Activated CD4-positive, alpha-beta T cell treated with anti-CD3 and anti-CD28 coated beads, Interleukin-2, amount 10 ng/mL, durations not matched to agents 7 days and 5 days (primary cell): ENCODE measurements around the gene TANK. TPM values are rescaled to one million over a fixed set of nuclear protein-coding genes. Genes with fewer than 3 reads are reported as not detected.
"Not testable (repeated sequence)": the region's sequence is repeated elsewhere in the genome, so short reads cannot be mapped to it uniquely, and the experiment has no call there.

Experiments used
- CTCF ChIA-PET: fragments of 350-600 bp; sonication (Branson Sonifier 250); formaldehyde crosslinking; loops from one replicate; lab custom pipeline; 2021; ENCODE audit warnings: antibody characterized with exemption; lab: Charles Lee
- POLR2A ChIA-PET: fragments of 350-600 bp; sonication (Branson Sonifier 250); formaldehyde crosslinking; loops from one replicate; lab custom pipeline; 2021; ENCODE audit warnings: antibody characterized with exemption; lab: Charles Lee
- DNase-seq: peaks from one replicate; pipeline ENCODE4 v3.0.0-alpha.2; 2020
- H3K27ac Mint-ChIP-seq: one replicate; pipeline ENCODE4 v1.8.0; 2021; ENCODE audit warnings: mild to moderate bottlenecking, moderate library complexity, mixed read lengths
- H3K27me3 Mint-ChIP-seq: one replicate; pipeline ENCODE4 v1.8.0; 2021; ENCODE audit warnings: mixed read lengths
- H3K36me3 Mint-ChIP-seq: one replicate; pipeline ENCODE4 v1.8.0; 2021; ENCODE audit warnings: low read depth, mixed read lengths
- H3K4me1 Mint-ChIP-seq: one replicate; pipeline ENCODE4 v1.8.0; 2021; ENCODE audit warnings: mixed read lengths
- H3K4me3 Mint-ChIP-seq: one replicate; pipeline ENCODE4 v1.8.0; 2021; ENCODE audit warnings: mild to moderate bottlenecking, moderate library complexity, mixed read lengths
- H3K9me3 Mint-ChIP-seq: one replicate; pipeline ENCODE4 v1.8.0; 2021; ENCODE audit warnings: mixed read lengths
- total RNA-seq, 2 experiments: library from RNA; stranded (reverse); gene quantifications; one replicate each; pipeline ENCODE4 v1.2.3, GENCODE V29; 2021

The TANK gene
- total RNA-seq, 2 experiments from 2014 or later, result 71.5 to 74.1 TPM

DNA sequence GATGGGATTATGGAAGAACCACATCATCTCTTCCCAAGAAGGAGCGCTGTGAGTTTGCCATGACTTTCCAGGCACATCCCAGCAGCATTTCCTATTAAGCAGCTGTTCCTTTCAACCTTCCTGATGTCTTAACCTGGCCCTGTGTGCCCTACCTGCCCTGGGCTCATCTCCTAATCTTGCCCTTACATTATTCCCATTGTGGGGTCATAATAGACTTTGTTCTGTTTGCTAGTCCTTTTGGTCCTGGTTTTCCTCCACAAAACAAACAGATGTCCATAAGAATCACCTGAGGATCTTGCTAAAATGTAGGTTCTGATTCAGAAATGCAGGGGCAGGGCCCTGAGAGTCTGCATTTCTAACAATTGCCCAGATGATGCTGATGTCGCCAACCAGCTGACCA, 38.6 kb upstream of the TANK start:
- POLR2A ChIA-PET, result no interaction called here
- Mint-ChIP-seq H3K36me3 (peaks cover 1% of the 10 kb centered on the region), H3K9me3 (no peaks in the 10 kb centered on the region), H3K4me3 (no peak overlapping the region), H3K27ac (no peak overlapping the region), H3K4me1 (peaks cover 13% of the 10 kb centered on the region), H3K27me3 (no peaks in the 10 kb centered on the region)
- DNase-seq, result no peak
- CTCF ChIA-PET, result interaction anchor here (1.2 to 4.2 kb wide), 5 partner anchors 8 to 58 kb away, joined by 4 to 35 read pairs (median 7); no protein-coding TSS in a partner anchor

DNA sequence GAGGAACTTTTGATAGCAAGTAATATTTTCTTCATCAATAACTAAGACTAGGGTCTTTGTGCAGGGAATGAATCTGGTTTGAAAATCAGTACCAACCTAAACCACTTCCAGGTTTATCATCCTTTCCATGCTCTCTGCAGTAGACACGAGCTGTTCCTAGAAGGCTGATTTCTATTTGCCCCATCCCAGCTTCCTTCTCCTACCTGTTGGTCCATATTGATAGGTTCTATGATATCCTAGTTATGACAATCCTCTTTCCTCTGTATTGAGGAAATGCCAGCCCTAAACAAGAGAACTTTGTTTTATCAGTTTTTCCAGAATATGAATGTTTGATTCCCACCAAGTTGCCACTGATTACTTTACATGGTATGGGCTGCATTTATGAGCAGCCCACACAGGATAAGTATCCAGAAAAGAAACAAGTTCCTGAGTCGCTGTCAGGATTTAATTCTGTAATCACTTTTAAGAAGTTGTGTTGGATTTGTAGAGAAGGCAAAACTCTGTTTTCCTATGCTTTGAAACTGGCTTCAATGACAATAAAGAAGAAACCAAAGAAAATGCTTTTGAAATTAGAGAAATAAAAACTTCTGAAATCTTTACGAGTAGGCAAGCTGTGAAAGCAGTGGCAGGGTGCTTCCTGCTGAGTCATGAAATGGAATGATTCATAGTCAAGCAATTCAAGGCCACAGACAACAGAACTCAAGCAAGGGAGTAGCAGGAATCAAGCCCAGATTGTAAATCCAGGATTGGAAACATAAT, 37.3 kb upstream of the TANK start:
- POLR2A ChIA-PET, result no interaction called here
- CTCF ChIA-PET, result interaction anchor here (1.0 to 2.3 kb wide), 5 partner anchors 10 to 154 kb away, joined by 3 to 7 read pairs (median 4); no protein-coding TSS in a partner anchor
- no peaks in the 10 kb centered on the region for H3K27me3 Mint-ChIP-seq
- peaks cover 13% of the 10 kb centered on the region for H3K4me1 Mint-ChIP-seq
- H3K27ac Mint-ChIP-seq, result no peak overlapping the region
- no peaks in the 10 kb centered on the region for H3K9me3 Mint-ChIP-seq
- peaks cover 1% of the 10 kb centered on the region for H3K36me3 Mint-ChIP-seq
- no peak for DNase-seq
- no peak overlapping the region for H3K4me3 Mint-ChIP-seq

DNA sequence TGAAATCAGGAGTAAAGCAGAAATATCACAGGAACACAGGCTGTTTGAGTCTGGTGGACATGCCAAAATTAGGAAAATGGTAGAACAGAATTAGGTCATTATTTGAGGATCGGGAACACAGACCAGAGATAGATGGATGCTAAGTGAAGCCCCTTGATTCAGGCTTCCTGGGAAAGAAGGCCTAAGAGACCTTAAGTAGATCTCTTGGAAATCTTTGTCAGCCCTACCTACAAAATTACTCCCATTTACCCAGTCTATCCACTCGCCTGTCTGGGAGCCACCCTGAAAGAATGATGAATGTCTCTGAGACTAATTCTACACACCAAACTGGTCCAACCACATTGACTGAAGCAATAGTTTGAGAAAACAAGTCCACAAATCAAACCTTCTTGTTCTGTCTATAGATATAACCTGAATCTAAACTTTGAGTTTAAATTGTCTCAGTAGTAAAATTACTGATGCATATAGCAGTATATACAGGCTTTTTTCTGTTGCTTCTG, 36.6 kb upstream of the TANK start:
- H3K27me3 Mint-ChIP-seq, result no peaks in the 10 kb centered on the region
- no peak overlapping the region for H3K27ac Mint-ChIP-seq
- no peaks in the 10 kb centered on the region for H3K9me3 Mint-ChIP-seq
- no peak overlapping the region for H3K4me3 Mint-ChIP-seq
- ChIA-PET POLR2A (no interaction called here), CTCF (interaction anchor here (1.9 to 2.3 kb wide), 2 partner anchors 17 to 60 kb away, joined by 7 read pairs; no protein-coding TSS in a partner anchor)
- no peak for DNase-seq
- peaks cover 1% of the 10 kb centered on the region for H3K36me3 Mint-ChIP-seq
- peaks cover 13% of the 10 kb centered on the region for H3K4me1 Mint-ChIP-seq

GRCh38 chr2:161124201-161124600, 36.0 kb upstream of the TANK start:
- H3K36me3 Mint-ChIP-seq, result peaks cover 1% of the 10 kb centered on the region
- POLR2A ChIA-PET, result no interaction called here
- no peak for DNase-seq
- no peak overlapping the region for H3K27ac Mint-ChIP-seq
- CTCF ChIA-PET, result interaction anchor here (1.3 kb wide), 1 partner anchor 19 kb away, joined by 3 read pairs; no protein-coding TSS in a partner anchor
- no peak overlapping the region for H3K4me3 Mint-ChIP-seq
- peaks cover 13% of the 10 kb centered on the region for H3K4me1 Mint-ChIP-seq
- H3K27me3 Mint-ChIP-seq, result peaks cover 3% of the 10 kb centered on the region
- H3K9me3 Mint-ChIP-seq, result no peaks in the 10 kb centered on the region

DNA sequence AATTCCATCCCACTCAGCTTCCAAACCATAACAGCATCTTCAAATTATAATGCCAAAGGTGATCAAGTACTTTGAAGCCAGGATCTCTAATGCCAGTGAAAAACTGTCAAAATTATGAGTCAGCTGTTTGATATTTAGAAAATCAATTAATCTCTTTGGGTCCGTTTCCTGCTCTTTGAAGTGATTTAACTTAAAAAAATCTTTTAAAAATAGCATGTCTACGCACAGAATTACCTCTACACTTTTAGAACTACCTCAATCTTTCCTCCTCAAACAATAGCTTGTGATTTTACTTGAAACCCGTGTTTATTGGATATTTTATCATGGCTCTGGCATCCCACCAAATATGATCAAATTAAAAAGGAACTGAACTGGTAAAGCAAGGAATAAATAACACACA, 31.3 kb upstream of the TANK start:
- DNase-seq, result no peak
- H3K9me3 Mint-ChIP-seq, result peaks cover 6% of the 10 kb centered on the region
- no peak overlapping the region for H3K27ac Mint-ChIP-seq
- no peaks in the 10 kb centered on the region for H3K36me3 Mint-ChIP-seq
- H3K4me1 Mint-ChIP-seq, result peaks cover under 1% of the 10 kb centered on the region
- ChIA-PET CTCF (interaction anchor here (1.2 kb wide), 1 partner anchor 12 kb away, joined by 3 read pairs; no protein-coding TSS in a partner anchor), POLR2A (no interaction called here)
- no peak overlapping the region for H3K4me3 Mint-ChIP-seq
- H3K27me3 Mint-ChIP-seq, result peaks cover 4% of the 10 kb centered on the region

- H3K27me3 Mint-ChIP-seq, result peaks cover 4% of the 10 kb centered on the region
- peaks cover 7% of the 10 kb centered on the region for H3K4me1 Mint-ChIP-seq
- peaks cover 6% of the 10 kb centered on the region for H3K9me3 Mint-ChIP-seq
- DNase-seq, result no peak
- no peaks in the 10 kb centered on the region for H3K36me3 Mint-ChIP-seq
- H3K27ac Mint-ChIP-seq, result no peak overlapping the region
- CTCF ChIA-PET, result no interaction called here
- no peak overlapping the region for H3K4me3 Mint-ChIP-seq
- POLR2A ChIA-PET, result no interaction called here
Observed at GRCh38 chr2:161130354-161130753, 29.9 kb upstream of the TANK start.

GRCh38 chr2:161131074-161131680, 29.1 kb upstream of the TANK start:
- Mint-ChIP-seq H3K9me3 (peaks cover 6% of the 10 kb centered on the region), H3K4me3 (no peak overlapping the region), H3K27ac (no peak overlapping the region), H3K36me3 (no peaks in the 10 kb centered on the region), H3K4me1 (peaks cover 14% of the 10 kb centered on the region), H3K27me3 (peaks cover 4% of the 10 kb centered on the region)
- CTCF ChIA-PET, result interaction anchor here (0.6 to 1.0 kb wide), 2 partner anchors 12 to 19 kb away, joined by 3 read pairs; no protein-coding TSS in a partner anchor
- no peak for DNase-seq
- POLR2A ChIA-PET, result no interaction called here

DNA sequence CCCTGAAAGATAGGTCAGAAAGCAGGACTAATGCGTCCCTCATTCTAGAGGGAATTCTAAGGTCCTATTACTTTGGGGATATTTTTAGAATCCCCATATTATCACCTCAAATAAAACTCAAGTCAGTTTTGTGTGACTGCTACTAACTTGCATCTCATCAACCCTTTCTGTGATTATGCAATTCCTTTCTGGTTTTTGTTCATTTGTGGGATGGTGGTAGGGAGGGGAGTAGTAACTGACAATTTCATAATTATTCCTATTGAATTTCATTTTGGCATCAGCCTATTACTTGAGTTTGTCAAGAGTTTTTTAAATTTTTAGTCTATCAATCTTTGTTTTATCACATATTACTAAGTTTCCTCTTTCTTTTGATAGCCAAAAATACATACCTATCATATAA, 28.4 kb upstream of the TANK start:
- Mint-ChIP-seq H3K36me3 (no peaks in the 10 kb centered on the region), H3K27ac (no peak overlapping the region), H3K27me3 (peaks cover 4% of the 10 kb centered on the region), H3K4me3 (no peak overlapping the region), H3K9me3 (peaks cover 6% of the 10 kb centered on the region), H3K4me1 (peaks cover 20% of the 10 kb centered on the region)
- ChIA-PET POLR2A (no interaction called here), CTCF (interaction anchor here (0.6 to 1.0 kb wide), 2 partner anchors 12 to 18 kb away, joined by 3 read pairs; no protein-coding TSS in a partner anchor)
- DNase-seq, result no peak

- H3K4me1 Mint-ChIP-seq, result peaks cover 23% of the 10 kb centered on the region
- DNase-seq, CTCF ChIA-PET, H3K4me3 Mint-ChIP-seq, H3K9me3 Mint-ChIP-seq, H3K27me3 Mint-ChIP-seq, H3K36me3 Mint-ChIP-seq, POLR2A ChIA-PET, H3K27ac Mint-ChIP-seq: not testable (repeated sequence)
Observed at GRCh38 chr2:161132384-161132783, 27.8 kb upstream of the TANK start.

- Mint-ChIP-seq H3K27me3 (peaks cover 4% of the 10 kb centered on the region), H3K27ac (no peak overlapping the region), H3K9me3 (peaks cover 6% of the 10 kb centered on the region), H3K36me3 (no peaks in the 10 kb centered on the region), H3K4me1 (peaks cover 30% of the 10 kb centered on the region), H3K4me3 (no peak overlapping the region)
- DNase-seq, result no peak
- ChIA-PET POLR2A (no interaction called here), CTCF (interaction anchor here (1.1 kb wide), 1 partner anchor 24 kb away, joined by 3 read pairs; no protein-coding TSS in a partner anchor)
Observed at GRCh38 chr2:161133366-161133765, 26.9 kb upstream of the TANK start.

DNA sequence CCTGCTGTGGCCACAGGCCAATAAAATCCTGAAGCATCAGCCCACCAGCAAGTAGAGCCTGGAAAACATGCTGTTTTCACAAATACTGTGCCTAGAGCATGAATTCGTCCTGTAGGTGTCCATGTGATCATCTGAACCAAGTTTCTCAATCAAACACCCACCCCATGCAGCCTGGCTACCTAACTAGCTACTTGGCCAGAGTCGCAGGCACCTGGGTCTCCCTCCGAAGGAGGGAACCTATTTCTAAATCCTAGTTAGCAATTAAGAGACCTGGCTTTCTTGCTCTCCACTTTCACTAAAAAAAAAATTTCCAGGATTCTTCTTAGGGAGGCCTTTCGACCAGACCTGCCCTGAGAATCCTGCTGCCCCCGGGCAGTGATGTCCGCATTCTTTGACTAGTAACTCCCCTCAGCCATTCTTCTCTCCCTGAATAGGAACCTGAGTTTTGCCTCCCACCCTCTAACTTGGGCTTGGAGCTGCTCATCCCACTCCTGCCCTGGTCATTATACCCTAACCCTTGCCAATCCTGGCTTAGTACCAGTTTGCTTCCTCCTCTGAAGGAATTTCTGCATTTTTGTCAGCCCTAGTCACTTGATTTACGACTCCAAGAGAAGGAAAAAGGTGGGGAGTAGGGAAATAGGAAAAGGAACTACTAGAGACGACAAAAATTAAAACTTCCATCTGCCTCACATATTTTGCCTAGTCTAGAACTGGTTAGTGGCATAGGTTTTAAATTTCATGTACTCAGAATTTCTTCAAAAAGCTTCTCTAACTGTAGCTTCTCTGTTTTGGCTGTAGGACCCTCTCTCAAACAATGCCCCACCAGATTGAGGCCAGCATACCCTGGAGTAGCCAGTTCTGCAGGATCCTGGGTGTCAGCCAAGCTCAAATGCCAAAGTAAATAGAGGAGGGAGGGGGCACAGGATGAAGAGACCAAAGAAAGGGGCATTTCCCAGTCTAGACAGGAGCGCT, 25.4 kb upstream of the TANK start:
- DNase-seq, result no peak
- no peak overlapping the region for H3K4me3 Mint-ChIP-seq
- no peaks in the 10 kb centered on the region for H3K27me3 Mint-ChIP-seq

More for the DNA sequence above, 25.4 kb upstream of the TANK start:
- peaks cover 6% of the 10 kb centered on the region for H3K9me3 Mint-ChIP-seq
- CTCF ChIA-PET, result interaction anchor here (1.2 to 2.8 kb wide), 6 partner anchors 9 to 24 kb away, joined by 3 to 11 read pairs (median 4); no protein-coding TSS in a partner anchor
- H3K27ac Mint-ChIP-seq, result peak overlapping the region; percentile 56
- POLR2A ChIA-PET, result no interaction called here
- H3K36me3 Mint-ChIP-seq, result peaks cover 2% of the 10 kb centered on the region
- peaks cover 43% of the 10 kb centered on the region for H3K4me1 Mint-ChIP-seq
